Coronary artery (tissue), 2 donors: ENCODE measurements around the gene MCRS1.

ENCODE experiments used
- DNase-seq: peaks from one replicate; pipeline ENCODE4 v3.0.0-alpha.2; 2017; ENCODE audit warnings: low spot score
- H3K27ac ChIP-seq, 2 donors: fragments of 200-600 bp; sonication (generic); one replicate each; pipeline ENCODE4 v1.5.1; 2016 to 2019
- H3K4me3 ChIP-seq: fragments of 200-600 bp; sonication (generic); 2 replicates; pipeline ENCODE4 v1.5.1; 2016; ENCODE audit warnings: mild to moderate bottlenecking, moderate library complexity
- TF ChIP-seq, protein P1 (sequence below): fragments of 200-600 bp; sonication (generic); IDR thresholded peaks from one replicate; pipeline ENCODE4 v1.5.1; 2019; ENCODE audit warnings: antibody characterized with exemption

The MCRS1 gene

DNA sequence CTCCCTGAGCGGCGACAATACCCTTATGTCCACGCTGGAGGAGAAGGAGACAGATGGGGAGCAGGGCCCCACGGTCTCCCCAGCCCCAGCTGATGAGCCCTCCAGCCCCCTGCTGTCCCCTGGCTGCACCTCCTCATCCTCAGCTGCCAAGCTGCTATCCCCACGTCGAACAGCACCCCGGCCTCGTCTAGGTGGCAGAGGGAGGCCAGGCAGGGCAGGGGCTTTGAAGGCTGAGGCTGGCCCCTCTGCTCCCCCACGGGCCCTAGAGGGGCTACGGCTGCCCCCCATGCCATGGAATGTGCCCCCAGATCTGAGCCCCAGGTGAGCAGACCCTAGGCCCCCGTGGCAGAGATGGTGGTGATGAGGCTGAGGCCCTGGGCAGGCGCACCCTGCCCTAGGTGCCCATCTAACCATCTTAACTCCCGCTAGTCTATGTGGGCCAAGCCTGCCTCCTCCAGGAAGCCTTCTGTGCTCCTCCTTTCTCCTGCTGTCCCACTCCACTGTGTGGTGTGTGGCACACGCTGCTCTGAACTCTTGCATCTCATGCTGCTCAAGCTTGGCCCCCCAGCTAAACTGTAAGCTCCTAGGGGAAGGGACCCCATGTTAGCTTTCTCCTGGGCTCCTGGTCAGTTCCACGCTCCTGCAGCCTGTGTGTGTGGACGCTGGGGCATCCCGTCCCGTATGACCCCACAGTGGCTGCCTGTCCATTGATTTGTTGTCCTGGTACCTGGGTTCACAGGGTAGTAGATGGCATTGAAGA is 12.1 kb downstream of the MCRS1 start:
- H3K4me3 ChIP-seq, result no peak overlapping the region
- TF ChIP-seq, protein P1, sequence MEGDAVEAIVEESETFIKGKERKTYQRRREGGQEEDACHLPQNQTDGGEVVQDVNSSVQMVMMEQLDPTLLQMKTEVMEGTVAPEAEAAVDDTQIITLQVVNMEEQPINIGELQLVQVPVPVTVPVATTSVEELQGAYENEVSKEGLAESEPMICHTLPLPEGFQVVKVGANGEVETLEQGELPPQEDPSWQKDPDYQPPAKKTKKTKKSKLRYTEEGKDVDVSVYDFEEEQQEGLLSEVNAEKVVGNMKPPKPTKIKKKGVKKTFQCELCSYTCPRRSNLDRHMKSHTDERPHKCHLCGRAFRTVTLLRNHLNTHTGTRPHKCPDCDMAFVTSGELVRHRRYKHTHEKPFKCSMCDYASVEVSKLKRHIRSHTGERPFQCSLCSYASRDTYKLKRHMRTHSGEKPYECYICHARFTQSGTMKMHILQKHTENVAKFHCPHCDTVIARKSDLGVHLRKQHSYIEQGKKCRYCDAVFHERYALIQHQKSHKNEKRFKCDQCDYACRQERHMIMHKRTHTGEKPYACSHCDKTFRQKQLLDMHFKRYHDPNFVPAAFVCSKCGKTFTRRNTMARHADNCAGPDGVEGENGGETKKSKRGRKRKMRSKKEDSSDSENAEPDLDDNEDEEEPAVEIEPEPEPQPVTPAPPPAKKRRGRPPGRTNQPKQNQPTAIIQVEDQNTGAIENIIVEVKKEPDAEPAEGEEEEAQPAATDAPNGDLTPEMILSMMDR, result no peak
- DNase-seq, result no peak
- H3K27ac ChIP-seq, result no peak overlapping the region

DNA sequence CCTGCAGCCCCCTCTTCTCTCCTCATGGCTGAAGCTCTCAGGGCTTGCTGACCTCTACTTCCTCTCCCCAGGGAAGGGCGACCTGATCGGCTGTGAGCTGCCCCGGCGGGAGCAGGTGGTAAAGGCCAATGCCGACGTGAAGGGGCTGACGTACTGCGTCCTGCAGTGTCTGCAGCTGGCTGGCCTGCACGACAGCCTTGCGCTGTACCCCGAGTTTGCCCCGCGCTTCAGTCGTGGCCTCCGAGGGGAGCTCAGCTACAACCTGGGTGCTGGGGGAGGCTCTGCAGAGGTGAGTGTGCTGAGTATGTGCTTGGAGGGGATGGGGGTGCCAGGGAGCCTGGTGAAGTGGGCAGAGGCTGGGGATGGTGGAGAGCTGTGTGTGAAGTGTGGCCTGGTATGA is 13.7 kb downstream of the MCRS1 start:
- TF ChIP-seq, protein P1, result no peak
- DNase-seq, result no peak
- Histone ChIP-seq H3K4me3 (no peak overlapping the region), H3K27ac (no peak overlapping the region)

DNA sequence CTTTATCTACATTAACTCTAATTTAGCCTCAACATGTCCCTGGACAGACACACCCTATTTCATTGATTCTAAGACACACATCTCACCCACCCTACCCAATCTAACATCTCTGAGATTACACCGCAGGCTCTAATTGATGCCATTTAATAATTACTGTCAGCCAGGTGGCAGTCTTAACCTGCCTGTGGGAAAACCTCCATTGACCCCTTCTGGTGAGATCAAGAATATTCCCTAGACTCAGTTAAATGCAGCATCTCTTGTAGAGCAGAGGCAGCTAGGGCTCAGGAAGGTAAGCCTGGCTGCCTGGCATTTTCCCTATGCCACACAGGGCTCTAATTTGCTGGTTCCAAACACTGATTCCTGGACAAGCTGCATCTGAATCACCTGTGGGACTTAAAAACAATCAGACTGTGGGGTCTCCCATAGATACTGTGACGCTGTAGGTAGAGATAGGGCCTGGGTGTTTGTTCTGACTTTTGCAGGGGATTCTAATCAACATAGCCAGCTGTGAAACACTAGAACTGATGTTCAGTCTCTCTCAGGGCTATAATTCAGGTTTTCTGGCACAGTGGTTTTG is 14.3 kb downstream of the MCRS1 start:
- Histone ChIP-seq H3K4me3 (no peak overlapping the region), H3K27ac (no peak overlapping the region)
- no peak for DNase-seq
- TF ChIP-seq, protein P1, result no peak

DNA sequence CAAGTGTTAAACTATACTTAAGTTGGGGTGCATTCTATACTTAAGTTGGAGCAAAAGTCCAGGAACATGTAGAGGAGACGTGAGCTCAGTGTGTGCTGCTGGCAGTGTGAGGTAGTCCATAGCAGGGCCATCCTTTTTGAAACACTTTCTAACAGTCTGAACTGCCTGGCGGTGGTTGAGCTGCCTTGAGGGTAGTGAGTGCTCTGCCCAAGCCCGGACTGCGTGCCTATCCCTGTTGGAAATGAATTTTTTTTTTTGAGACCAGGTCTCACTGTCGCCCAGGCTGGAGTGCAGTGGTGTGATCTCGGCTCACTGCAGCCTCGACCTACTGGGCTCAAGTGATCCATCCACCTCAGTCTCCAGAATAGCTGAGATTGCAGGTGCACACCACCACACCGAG is 15.0 kb downstream of the MCRS1 start:
- no peak for DNase-seq
- TF ChIP-seq, protein P1, result no peak
- Histone ChIP-seq H3K27ac (no peak overlapping the region), H3K4me3 (no peak overlapping the region)

DNA sequence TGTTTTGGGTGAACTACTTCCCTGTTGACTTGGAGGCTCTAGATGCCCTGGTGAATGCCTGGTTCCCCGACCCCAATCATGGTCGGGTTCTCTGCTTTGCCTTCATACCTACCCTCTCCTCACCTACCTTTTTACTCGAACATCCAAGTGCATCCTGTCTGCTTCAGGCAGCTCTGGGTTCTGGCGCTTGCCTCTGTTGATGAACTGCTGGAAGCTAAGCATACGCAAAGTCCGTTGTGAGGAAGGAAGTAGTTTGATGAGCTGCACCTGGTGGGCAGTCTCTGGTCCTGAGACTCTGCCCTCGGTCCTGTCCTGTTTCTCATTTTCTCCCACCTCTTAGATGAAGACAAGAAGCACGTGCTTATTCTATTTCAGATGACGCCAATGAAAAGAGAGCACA is 15.5 kb downstream of the MCRS1 start:
- Histone ChIP-seq H3K4me3 (no peak overlapping the region), H3K27ac (peak overlapping the region in 1 of 2 donors; percentile 20)
- TF ChIP-seq, protein P1, result no peak
- DNase-seq, result no peak

DNA sequence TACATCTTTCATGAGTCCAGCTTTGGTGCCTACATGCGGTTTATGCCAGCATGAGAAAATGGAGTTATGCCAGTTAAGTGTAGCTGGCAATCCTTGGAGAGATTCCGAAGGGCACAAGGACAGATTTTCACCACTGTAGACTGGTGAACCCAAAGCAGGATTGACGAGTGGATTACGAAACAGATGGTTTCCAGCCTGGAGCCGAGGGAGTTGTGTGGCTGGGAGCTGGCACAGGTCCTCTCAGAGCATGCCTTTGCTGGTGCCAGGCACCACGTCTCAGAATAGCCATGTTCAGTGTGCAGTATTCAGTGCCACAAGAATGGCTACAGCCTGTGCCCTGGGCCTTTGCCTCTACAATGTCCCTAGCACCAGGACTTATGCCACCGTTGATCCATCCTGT is 15.9 kb downstream of the MCRS1 start:
- Histone ChIP-seq H3K27ac (peak overlapping the region in 1 of 2 donors; percentile 20), H3K4me3 (no peak overlapping the region)
- DNase-seq, result peak; percentile 84
- TF ChIP-seq, protein P1, result no peak

DNA sequence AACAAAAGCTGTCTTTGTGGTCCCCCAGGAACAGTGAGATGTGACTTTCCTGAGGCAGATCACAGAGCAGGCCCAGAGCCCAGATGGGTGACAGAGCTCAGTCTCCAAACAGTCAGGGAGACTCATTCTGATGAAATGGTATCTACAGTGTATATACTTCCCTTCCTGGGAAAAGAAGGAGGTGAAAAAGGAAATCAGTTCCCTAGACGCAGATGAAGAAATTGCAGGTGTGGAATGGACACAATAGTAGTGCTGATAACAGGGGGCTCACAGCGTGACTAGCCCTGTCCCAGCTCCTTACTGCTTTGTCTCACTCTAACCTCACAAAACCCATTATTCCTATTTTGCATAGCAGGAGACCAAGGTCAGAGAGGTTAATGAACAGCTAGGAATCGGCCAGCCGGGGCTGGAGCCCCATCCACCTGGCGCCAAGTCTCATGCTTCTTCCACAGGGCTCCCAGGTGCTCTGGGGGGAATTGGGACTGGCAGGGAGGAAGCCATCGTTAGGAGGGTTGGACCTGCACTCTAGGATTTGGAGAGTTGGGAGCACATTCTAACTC is 17.2 kb downstream of the MCRS1 start:
- Histone ChIP-seq H3K4me3 (no peak overlapping the region), H3K27ac (no peak overlapping the region)
- DNase-seq, result no peak
- TF ChIP-seq, protein P1, result no peak
